ENCODE data around the gene RABAC1.

DNA sequence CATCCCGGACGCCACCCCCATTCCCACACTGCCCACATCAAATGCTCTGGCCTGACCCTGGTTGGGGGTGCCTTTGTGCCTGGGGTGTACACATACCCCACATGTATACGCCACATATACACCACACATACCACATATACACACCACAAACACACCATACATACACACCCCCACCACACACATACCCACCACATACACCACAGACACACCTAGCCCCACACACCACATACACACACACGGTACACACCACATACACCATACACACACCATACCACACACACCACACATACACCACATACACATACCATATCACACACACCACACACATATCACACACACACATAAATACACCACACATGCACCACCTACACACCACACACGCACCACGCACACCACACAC lies 41.0 kb downstream of the RABAC1 start:
- no peak for TF ChIP-seq TCF7L2 (IDR thresholded peaks at IDR 0.05; ENCODE audit: low read depth, low read length)
- TF ChIP-seq CTCF (IDR thresholded peaks at IDR 0.05), result no peak
- TF ChIP-seq REST (IDR thresholded peaks at IDR 0.05; ENCODE audit: insufficient read depth in 1 of 2, low read depth in 2 of 2, low read length in 1 of 2), result no peak
- no peak for TF ChIP-seq POLR2AphosphoS5 (IDR thresholded peaks at IDR 0.05; ENCODE audit: low read depth, low read length)
- TF ChIP-seq SIN3A (IDR thresholded peaks at IDR 0.05; ENCODE audit: borderline replicate concordance, insufficient read depth, low read depth, low read length), result no peak
